Panc1 (cell line): ENCODE measurements around the gene ACP7. TPM values are rescaled to one million over a fixed set of nuclear protein-coding genes. Genes with fewer than 3 reads are reported as not detected.
A peak's percentile ranks its signal among the peaks of the same experiment; 100 is the strongest.

ENCODE experiments used
- ATAC-seq: fragments of 200-7000 bp; cut with Tn5 transposase; 2 replicates; pipeline ENCODE4 v1.9.1; 2020; ENCODE audit warnings: mild to moderate bottlenecking, moderate library complexity
- BruUV-seq: library from RNA; stranded (reverse); fragments of 400-500 nt; replicated peaks from 2 replicates; lab custom pipeline; 2021; lab: Mats Ljungman, UMichigan
- CTCF ChIA-PET: fragments of 300-600 bp; sonication (Branson Sonifier 250); formaldehyde crosslinking; loops from one replicate; lab custom pipeline; 2022; ENCODE audit warnings: antibody characterized with exemption; lab: Charles Lee
- POLR2A ChIA-PET: fragments of 300-600 bp; sonication (Branson Sonifier 250); formaldehyde crosslinking; loops from one replicate; lab custom pipeline; 2022; ENCODE audit warnings: antibody characterized with exemption; lab: Charles Lee
- DNase-seq: peaks from one replicate; pipeline ENCODE4 v3.0.0-alpha.2; 2010; ENCODE audit warnings: low read depth, low spot score
- H3K27ac ChIP-seq: 2 replicates; pipeline ENCODE4 v1.5.1; 2011; ENCODE audit warnings: mild to moderate bottlenecking, low read length, inconsistent platforms
- H3K27me3 ChIP-seq: fragments of 200-500 bp; sonication (Bioruptor generic); 2 replicates; pipeline ENCODE4 v1.6.0; 2014; ENCODE audit warnings: low read length, inconsistent platforms; ENCODE audit not compliant: control insufficient read depth, insufficient read depth
- H3K36me3 ChIP-seq: fragments of 200-500 bp; sonication (Bioruptor generic); 2 replicates; pipeline ENCODE4 v1.5.1; 2014; ENCODE audit warnings: inconsistent platforms, mild to moderate bottlenecking, low read length, moderate library complexity; ENCODE audit not compliant: control insufficient read depth, insufficient read depth
- H3K4me1 ChIP-seq: 2 replicates; pipeline ENCODE4 v1.5.1; 2011; ENCODE audit warnings: inconsistent platforms, mild to moderate bottlenecking, low read length, moderate library complexity; ENCODE audit not compliant: control insufficient read depth, insufficient read depth
- H3K4me3 ChIP-seq, 2 experiments: 2 replicates each; pipeline ENCODE4 v1.5.1; 2011 to 2012; ENCODE audit warnings: low read depth in 2 of 2, low read length in 2 of 2, mild to moderate bottlenecking in 2 of 2, inconsistent platforms in 1 of 2, moderate library complexity in 1 of 2
- H3K9me3 ChIP-seq: fragments of 200-500 bp; sonication (Bioruptor generic); 2 replicates; pipeline ENCODE4 v1.5.1; 2014; ENCODE audit warnings: low read depth, mild to moderate bottlenecking, inconsistent platforms, low read length, moderate library complexity; ENCODE audit not compliant: control insufficient read depth, insufficient read depth
- CTCF ChIP-seq: fragments of 450-650 bp; IDR thresholded peaks from 2 replicates; pipeline ENCODE4 v1.5.1; 2017; ENCODE audit warnings: mild to moderate bottlenecking
- POLR2AphosphoS5 ChIP-seq: IDR thresholded peaks from 2 replicates; pipeline ENCODE4 v1.6.1; 2012; ENCODE audit warnings: mild to moderate bottlenecking, low read depth, low read length, moderate library complexity
- REST ChIP-seq, 2 experiments: IDR thresholded peaks; 2 replicates each; pipeline ENCODE4 v1.6.1; 2011 to 2012; ENCODE audit warnings: low read depth in 2 of 2, control low read depth in 1 of 2, low read length in 1 of 2, mild to moderate bottlenecking in 1 of 2, moderate library complexity in 1 of 2; ENCODE audit not compliant: insufficient read depth in 1 of 2
- SIN3A ChIP-seq: IDR thresholded peaks from 2 replicates; pipeline ENCODE4 v1.6.1; 2012; ENCODE audit warnings: low read depth, mild to moderate bottlenecking, low read length, moderate library complexity, borderline replicate concordance; ENCODE audit not compliant: insufficient read depth
- TCF7L2 ChIP-seq: IDR thresholded peaks from 2 replicates; pipeline ENCODE4 v1.6.1; 2011; ENCODE audit warnings: mild to moderate bottlenecking, low read depth, low read length, inconsistent platforms
- in situ Hi-C: cut with HindIII; loops from 2 replicates; pipeline ENCODE4 v1.10.0; 2016; ENCODE audit warnings: low sequenced_read_pairs, low pct_unique_long_range_greater_than_20kb
- intact Hi-C: fragments of 100-400 bp; cut with micrococcal nuclease; formaldehyde crosslinking; loops from one replicate; pipeline ENCODE4 v1.10.0; 2022; ENCODE audit not compliant: unreplicated experiment
- total RNA-seq: library from RNA; stranded (reverse); gene quantifications from one replicate; pipeline ENCODE4 v1.2.1, GENCODE V29; 2021; ENCODE audit not compliant: unreplicated experiment

Gene ACP7
- total RNA-seq, 1 experiment from 2014 or later = 10.3 TPM

- Histone ChIP-seq H3K27ac (no peak overlapping the region), H3K9me3 (no peaks in the 10 kb centered on the region), H3K4me3 (peak overlapping the region; percentile 3 to 29; a peak in 1 of 4 replicates), H3K27me3 (no peaks in the 10 kb centered on the region), H3K4me1 (peaks cover 4% of the 10 kb centered on the region; the same call in 1 of the 2 replicates), H3K36me3 (no peaks in the 10 kb centered on the region)
- BruUV-seq = no TSS peak
- DNase-seq (no peak), ATAC-seq (peak; percentile 55)
- TF ChIP-seq REST (IDR thresholded peaks at IDR 0.05; ENCODE audit: insufficient read depth in 1 of 2, low read depth in 2 of 2, low read length in 1 of 2) = no peak
- TF ChIP-seq TCF7L2 = no peak
- no peak for TF ChIP-seq SIN3A
- no peak for TF ChIP-seq POLR2AphosphoS5
- no peak for TF ChIP-seq CTCF
- in situ Hi-C loops = no loop called here
- POLR2A ChIA-PET = interaction anchor here (0.5 to 0.8 kb wide), 3 partner anchors 15 to 31 kb away, joined by 3 to 5 read pairs (median 3); no protein-coding TSS in a partner anchor
- intact Hi-C loops = no loop called here
- CTCF ChIA-PET = interaction anchor here (0.6 to 1.2 kb wide), 5 partner anchors 10 to 123 kb away, joined by 3 to 4 read pairs (median 3); partner anchors contain the start of gene FBXO17
Measured at GRCh38 chr19:39098365-39099269, 14.4 kb downstream of the ACP7 start.

GRCh38 chr19:39099341-39099740 is 15.2 kb downstream of the ACP7 start:
- DNase-seq (no peak), ATAC-seq (peak; percentile 35)
- Histone ChIP-seq H3K4me1 (peaks cover 4% of the 10 kb centered on the region; the same call in 1 of the 2 replicates), H3K36me3 (no peaks in the 10 kb centered on the region), H3K4me3 (no peak overlapping the region), H3K27ac (no peak overlapping the region), H3K27me3 (no peaks in the 10 kb centered on the region), H3K9me3 (no peaks in the 10 kb centered on the region)
- BruUV-seq = no TSS peak
- TF ChIP-seq POLR2AphosphoS5 (no peak), REST (IDR thresholded peaks at IDR 0.05; ENCODE audit: insufficient read depth in 1 of 2, low read depth in 2 of 2, low read length in 1 of 2) (no peak), TCF7L2 (no peak), SIN3A (no peak), CTCF (no peak)
- ChIA-PET POLR2A (interaction anchor here (0.7 to 0.8 kb wide), 3 partner anchors 8 to 30 kb away, joined by 3 to 5 read pairs (median 3); no protein-coding TSS in a partner anchor), CTCF (interaction anchor here (1.2 kb wide), 1 partner anchor 48 kb away, joined by 3 read pairs; no protein-coding TSS in a partner anchor)
- intact Hi-C loops = no loop called here
- in situ Hi-C loops = no loop called here
